SKM-1 treated with dmso at 0.1 percent for 144 hours (cell line): ENCODE measurements around the gene OR2M7.
A peak's percentile ranks its signal among the peaks of the same experiment; 100 is the strongest.
"Not testable (repeated sequence)": the region's sequence is repeated elsewhere in the genome, so short reads cannot be mapped to it uniquely, and the experiment has no call there.

Source experiments
- DNase-seq: peaks from one replicate; lab custom pipeline; 2025; ENCODE audit not compliant: unreplicated experiment; lab: John Stamatoyannopoulos, UW

OR2M7 gene

DNA sequence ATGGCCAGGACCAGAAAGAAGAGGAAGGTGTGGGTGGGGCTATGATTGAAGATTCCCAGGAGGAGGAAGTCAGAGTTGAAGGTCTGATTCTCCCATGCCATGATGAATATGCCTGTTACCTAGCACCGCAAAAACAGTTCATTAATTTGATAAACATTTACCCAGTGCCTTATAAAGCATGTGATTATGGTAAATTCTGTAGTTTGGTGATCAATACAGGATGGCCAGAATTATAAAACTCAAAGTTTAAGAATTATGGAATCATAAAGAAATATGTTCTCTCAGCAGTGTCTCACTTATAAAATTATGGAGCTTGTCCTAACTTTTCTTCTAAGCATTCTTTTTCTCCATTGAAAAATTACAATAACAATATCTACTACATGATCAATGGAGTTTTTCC, at the start of gene OR2M7:
TSS of gene OR2M7 (minus strand) at position 101 of the 400 bp plus-strand sequence. CDS start at position 101, 0 bp downstream.
- no peak for DNase-seq

- no peak for DNase-seq
Measured at GRCh38 chr1:248373761-248374160, 49.4 kb upstream of the OR2M7 start.

DNA sequence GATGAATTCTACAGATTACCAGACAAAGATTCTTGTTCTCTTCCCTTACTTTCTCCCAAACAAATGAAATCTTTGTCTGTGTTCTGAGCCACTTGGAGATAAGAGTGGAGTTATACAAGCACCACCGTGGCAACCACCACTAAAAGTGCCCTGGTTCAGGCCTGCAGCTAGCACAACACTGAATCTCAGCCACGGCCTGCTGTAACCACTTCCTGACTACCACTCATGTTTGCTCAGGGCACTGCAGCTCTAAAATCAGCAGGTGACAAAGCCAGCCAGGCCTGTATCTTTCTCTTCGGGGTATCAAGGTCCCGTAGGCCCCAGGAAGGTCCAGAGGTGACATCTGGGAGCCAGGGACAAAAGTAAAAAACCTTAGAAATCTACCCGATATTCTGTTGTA, 48.0 kb upstream of the OR2M7 start:
- no peak for DNase-seq

DNA sequence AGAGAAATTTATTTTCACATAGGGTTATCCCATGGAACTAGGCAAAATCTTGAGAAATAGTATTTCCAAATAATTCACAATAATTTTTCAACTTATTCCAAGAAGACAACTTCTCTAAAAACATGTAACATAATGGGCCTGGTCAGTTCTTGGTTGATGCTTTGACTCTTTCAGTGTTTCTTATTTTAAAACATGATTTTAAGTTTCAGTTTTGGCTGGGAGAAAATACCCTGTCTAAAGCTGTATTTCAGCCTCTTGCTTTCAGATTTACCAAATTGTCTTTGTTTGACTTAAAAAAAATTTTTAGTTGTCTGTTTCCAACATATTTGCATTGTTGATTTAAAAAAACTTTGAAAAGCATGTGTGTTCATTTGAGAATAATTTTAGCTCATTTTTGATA, 42.2 kb upstream of the OR2M7 start:
- DNase-seq, result no peak

DNA sequence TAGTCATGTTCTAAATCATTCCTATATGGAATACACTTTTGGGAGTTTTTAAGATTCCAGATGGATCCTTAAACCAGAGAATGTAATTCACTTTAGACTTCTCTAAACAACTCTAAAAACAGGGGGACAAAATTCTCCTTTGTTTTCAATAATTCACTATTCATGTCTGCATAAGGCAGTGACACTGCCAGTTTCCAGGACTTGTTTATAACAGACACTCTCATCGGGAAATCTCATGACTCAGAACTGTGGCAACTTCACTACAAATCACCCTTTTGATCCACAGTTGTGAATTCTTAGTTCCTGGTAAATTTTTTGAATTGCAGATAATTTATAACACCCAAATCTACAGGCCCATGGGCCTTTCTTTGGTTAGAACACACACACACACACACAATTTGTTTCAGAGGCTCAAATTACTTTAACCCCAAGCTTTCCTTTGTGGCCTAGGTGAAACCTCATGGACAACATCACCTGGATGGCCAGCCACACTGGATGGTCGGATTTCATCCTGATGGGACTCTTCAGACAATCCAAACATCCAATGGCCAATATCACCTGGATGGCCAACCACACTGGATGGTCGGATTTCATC, 36.9 kb upstream of the OR2M7 start, which contains the start of gene OR2T4:
TSS of gene OR2T4 (plus strand) at position 545 of the 595 bp plus-strand sequence. CDS start at position 545, 0 bp downstream.
- no peak for DNase-seq

- no peak for DNase-seq
Measured at GRCh38 chr1:248359415-248359814, 35.0 kb upstream of the OR2M7 start.

DNA sequence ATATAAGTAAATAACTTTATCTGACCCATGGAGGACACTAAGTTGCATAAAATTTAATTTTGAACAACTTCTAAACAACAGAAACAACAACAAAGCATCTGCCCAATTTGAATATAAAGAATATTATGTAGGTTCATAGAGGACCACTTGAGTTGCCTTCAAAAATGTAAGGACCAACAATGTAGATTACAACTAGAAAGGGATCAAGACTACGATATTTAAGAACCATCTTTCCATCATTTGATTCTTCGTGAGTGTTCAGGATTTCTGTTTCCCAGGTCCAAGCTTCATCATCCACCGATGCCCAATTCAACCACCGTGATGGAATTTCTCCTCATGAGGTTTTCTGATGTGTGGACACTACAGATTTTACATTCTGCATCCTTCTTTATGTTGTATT, 24.1 kb upstream of the OR2M7 start, which contains the start of gene OR14C36:
TSS of gene OR14C36 (plus strand) at position 301 of the 400 bp plus-strand sequence. CDS start at position 301, 0 bp downstream.
- DNase-seq, result no peak

- no peak for DNase-seq
Measured at GRCh38 chr1:248343451-248343850, 19.1 kb upstream of the OR2M7 start.

DNA sequence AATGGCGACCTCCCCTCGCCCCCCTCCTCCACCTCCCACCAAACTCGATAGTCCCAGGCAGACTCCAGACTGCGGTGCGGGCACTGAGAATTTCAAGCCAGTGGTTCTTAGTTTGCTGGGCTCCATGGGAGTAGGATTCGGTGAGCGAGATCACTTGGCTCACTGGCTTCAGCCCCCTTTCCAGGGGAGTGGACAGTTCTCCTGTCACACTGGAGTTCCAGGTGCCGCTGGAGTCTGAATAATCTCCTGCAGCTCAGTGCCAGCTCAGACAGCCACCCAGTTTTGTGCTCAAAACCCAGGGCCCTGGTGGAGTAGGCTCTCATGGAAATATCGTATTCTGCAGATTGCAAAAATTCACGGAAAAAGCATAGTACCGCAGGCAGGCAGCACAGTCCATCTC, 7.6 kb downstream of the OR2M7 start:
- DNase-seq, result no peak

- not testable (repeated sequence) for DNase-seq
Measured at GRCh38 chr1:248306740-248307139, 17.6 kb downstream of the OR2M7 start.

DNA sequence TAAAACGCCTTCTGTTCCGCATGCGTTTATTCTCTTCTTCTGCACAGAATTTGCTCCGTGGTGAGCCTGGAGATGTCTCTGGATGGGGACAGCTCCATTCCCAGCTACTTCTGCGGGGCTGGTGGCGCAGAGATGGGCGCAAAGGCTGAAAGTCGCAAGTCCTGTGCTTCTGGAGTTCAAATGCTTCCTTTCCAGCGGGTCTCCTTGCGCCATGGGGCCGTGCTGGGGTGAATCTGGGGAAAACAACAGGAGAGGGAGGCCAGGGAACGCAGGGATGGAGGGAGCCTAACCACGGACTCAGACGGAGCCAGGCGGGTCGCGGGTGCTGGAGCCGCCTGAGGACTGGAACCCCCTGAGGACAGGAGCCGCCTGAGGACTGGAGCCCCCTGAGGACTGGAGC, 18.3 kb downstream of the OR2M7 start:
- DNase-seq, result no peak

GRCh38 chr1:248305672-248306071, 18.7 kb downstream of the OR2M7 start:
- not testable (repeated sequence) for DNase-seq

GRCh38 chr1:248303324-248303723, 21.0 kb downstream of the OR2M7 start, which contains the start of gene OR2T12:
OR2T12 (minus strand) TSS chr1:248303424; CDS start chr1:248295578, 7,846 bp downstream.
- DNase-seq, result no peak

DNA sequence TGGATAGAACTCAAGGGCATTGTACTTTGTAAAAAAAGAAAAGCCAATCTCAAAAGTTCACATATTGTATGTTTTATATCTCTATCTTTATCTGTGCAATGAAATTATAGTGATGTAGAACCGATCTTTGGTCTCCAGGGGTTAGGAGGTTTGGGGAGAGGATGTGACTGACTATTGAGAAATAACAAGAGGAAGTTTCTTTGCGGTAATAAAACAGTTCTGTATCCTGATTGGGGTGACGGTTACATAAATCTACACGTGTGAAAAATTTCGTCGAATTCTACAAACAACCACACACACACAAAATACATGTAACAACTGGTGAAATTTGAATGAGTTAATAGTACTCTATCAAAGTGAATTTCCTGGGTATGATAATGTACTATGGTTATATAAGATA, 36.0 kb downstream of the OR2M7 start:
- peak; percentile 81 for DNase-seq

DNA sequence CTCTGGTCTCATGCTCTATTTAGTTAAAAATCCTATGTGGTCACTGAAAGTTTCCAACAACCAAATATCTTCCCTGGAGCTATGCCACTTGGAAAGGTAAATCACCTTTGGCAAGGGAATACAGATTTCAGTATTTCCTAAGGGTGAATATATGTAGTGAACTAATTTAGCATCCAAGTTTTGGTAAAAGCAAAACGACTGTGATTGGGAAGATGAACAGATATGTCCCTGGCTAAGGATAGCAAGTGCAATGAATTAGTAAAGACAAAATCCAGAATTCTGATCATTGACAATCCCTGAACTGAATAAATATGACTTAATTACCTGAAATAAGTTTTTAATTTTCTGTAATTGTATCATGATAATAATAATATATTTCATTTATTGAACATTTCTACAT, 46.5 kb downstream of the OR2M7 start, which contains the start of gene OR2T33:
TSS of gene OR2T33 (minus strand) at position 101 of the 400 bp plus-strand sequence. CDS start 4,162 bp downstream, outside the sequence.
- no peak for DNase-seq
